IMR-90 (cell line): ENCODE measurements around the gene KLHL13. TPM values are rescaled to one million over a fixed set of nuclear protein-coding genes. Genes with fewer than 3 reads are reported as not detected.

ENCODE experiments used
- ATAC-seq: fragments of 200-7000 bp; cut with Tn5 transposase; 2 replicates; pipeline ENCODE4 v1.9.1; 2020; ENCODE audit warnings: low read depth, mild to moderate bottlenecking, moderate library complexity
- BruUV-seq: library from RNA; stranded (reverse); fragments of 400-500 nt; replicated peaks from 2 replicates; lab custom pipeline; 2021; lab: Mats Ljungman, UMichigan
- CTCF ChIA-PET: fragments of 300-600 bp; formaldehyde crosslinking; extraction: SDS; loops from one replicate; lab custom pipeline; 2021; ENCODE audit warnings: antibody characterized with exemption; lab: Yijun Ruan, JAX
- POLR2A ChIA-PET: fragments of 300-600 bp; sonication (Branson Sonifier 250); formaldehyde crosslinking; loops from one replicate; lab custom pipeline; 2022; ENCODE audit warnings: antibody characterized with exemption; ENCODE audit not compliant: unreplicated experiment; lab: Charles Lee
- DNase-seq: peaks from one replicate; pipeline ENCODE4 v3.0.0; 2013
- H2AFZ ChIP-seq: replicated peaks from 2 replicates; pipeline ENCODE3; 2013; ENCODE audit warnings: low read length, mild to moderate bottlenecking; ENCODE audit not compliant: poor library complexity
- H2AK5ac ChIP-seq: 2 replicates; pipeline ENCODE4 v1.6.1; 2013; ENCODE audit warnings: low read depth, low read length, inconsistent platforms
- H2AK9ac ChIP-seq: replicated peaks from 2 replicates; pipeline ENCODE3; 2013; ENCODE audit warnings: mild to moderate bottlenecking, low read depth, low read length, moderate library complexity; ENCODE audit not compliant: poor library complexity
- H2BK120ac ChIP-seq: 2 replicates; pipeline ENCODE4 v1.6.1; 2013; ENCODE audit warnings: low read depth, low read length, inconsistent platforms
- H2BK15ac ChIP-seq: 3 replicates; pipeline ENCODE4 v1.6.1; 2013; ENCODE audit warnings: low read depth, low read length, inconsistent platforms
- H2BK20ac ChIP-seq: 2 replicates; pipeline ENCODE4 v1.6.1; 2013; ENCODE audit warnings: low read depth, mild to moderate bottlenecking, inconsistent platforms, low read length, moderate library complexity
- H2BK5ac ChIP-seq: 2 replicates; pipeline ENCODE4 v1.6.1; 2013; ENCODE audit warnings: mild to moderate bottlenecking, low read depth, low read length, inconsistent platforms; ENCODE audit not compliant: poor library complexity, severe bottlenecking
- H3K14ac ChIP-seq: replicated peaks from 2 replicates; pipeline ENCODE4 v1.6.1; 2013; ENCODE audit warnings: low read depth, low read length, inconsistent platforms
- H3K18ac ChIP-seq: 2 replicates; pipeline ENCODE4 v1.6.1; 2013; ENCODE audit warnings: low read depth, low read length, control low read depth
- H3K23ac ChIP-seq: 2 replicates; pipeline ENCODE4 v1.6.1; 2013; ENCODE audit warnings: low read depth, low read length, inconsistent platforms
- H3K27ac ChIP-seq: 2 replicates; pipeline ENCODE4 v1.5.1; 2013; ENCODE audit warnings: mild to moderate bottlenecking, control low read depth, low read length; ENCODE audit not compliant: insufficient read depth
- H3K27me3 ChIP-seq: 2 replicates; pipeline ENCODE4 v1.6.1; 2013; ENCODE audit warnings: low read length; ENCODE audit not compliant: control insufficient read depth, insufficient read depth
- H3K36me3 ChIP-seq: 2 replicates; pipeline ENCODE4 v1.6.1; 2013; ENCODE audit warnings: low read length, mixed read lengths; ENCODE audit not compliant: control insufficient read depth, insufficient read depth
- H3K4ac ChIP-seq: 2 replicates; pipeline ENCODE4 v1.6.1; 2013; ENCODE audit warnings: low read depth, low read length, inconsistent platforms
- H3K4me1 ChIP-seq: 2 replicates; pipeline ENCODE4 v1.6.1; 2013; ENCODE audit warnings: low read length, mixed read lengths; ENCODE audit not compliant: control insufficient read depth, insufficient read depth
- H3K4me2 ChIP-seq: 2 replicates; pipeline ENCODE4 v1.6.1; 2013; ENCODE audit warnings: low read depth, mild to moderate bottlenecking, control low read depth, low read length, moderate library complexity
- H3K4me3 ChIP-seq: 2 replicates; pipeline ENCODE4 v1.5.1; 2013; ENCODE audit warnings: low read depth, mild to moderate bottlenecking, control low read depth, low read length, moderate library complexity; ENCODE audit not compliant: insufficient read depth
- H3K56ac ChIP-seq: 2 replicates; pipeline ENCODE4 v1.6.1; 2013; ENCODE audit warnings: low read length, inconsistent platforms; ENCODE audit not compliant: insufficient read depth; ENCODE audit errors: extremely low read depth
- H3K79me1 ChIP-seq, 2 experiments: 2 replicates each; pipeline ENCODE4 v1.6.1; 2013; ENCODE audit warnings: low read length in 2 of 2, inconsistent platforms in 1 of 2, low read depth in 1 of 2
- H3K9ac ChIP-seq: 2 replicates; pipeline ENCODE4 v1.6.1; 2013; ENCODE audit warnings: low read depth, low read length, control low read depth
- H3K9me1 ChIP-seq: 2 replicates; pipeline ENCODE4 v1.6.1; 2013; ENCODE audit warnings: low read length, inconsistent platforms; ENCODE audit not compliant: insufficient read depth
- H3K9me3 ChIP-seq: 2 replicates; pipeline ENCODE4 v1.6.1; 2013; ENCODE audit warnings: low read length; ENCODE audit not compliant: control insufficient read depth, insufficient read depth
- H4K20me1 ChIP-seq: 2 replicates; pipeline ENCODE4 v1.6.1; 2013; ENCODE audit warnings: low read length, inconsistent platforms; ENCODE audit not compliant: insufficient read depth
- H4K5ac ChIP-seq: 2 replicates; pipeline ENCODE4 v1.6.1; 2013; ENCODE audit warnings: mild to moderate bottlenecking, low read depth, low read length, control low read depth
- H4K8ac ChIP-seq, 2 experiments: 2 replicates each; pipeline ENCODE4 v1.6.1; 2013; ENCODE audit warnings: low read depth in 2 of 2, low read length in 2 of 2, control low read depth in 1 of 2, inconsistent platforms in 1 of 2
- H4K91ac ChIP-seq: 2 replicates; pipeline ENCODE4 v1.6.1; 2013; ENCODE audit warnings: low read depth, low read length, inconsistent platforms; ENCODE audit not compliant: insufficient read depth
- BHLHE40 ChIP-seq: fragments of 150-350 bp; IDR thresholded peaks from 2 replicates; pipeline ENCODE4 v1.6.1; 2016; ENCODE audit warnings: mild to moderate bottlenecking, low read depth, low read length
- CHD1 ChIP-seq: IDR thresholded peaks from 2 replicates; pipeline ENCODE4 v1.6.1; 2012; ENCODE audit warnings: low read depth, low read length, improper control_type of control experiment
- CTCF ChIP-seq: conservative IDR thresholded peaks from 2 replicates; pipeline ENCODE4 v1.5.1; 2012; ENCODE audit warnings: mild to moderate bottlenecking, low read depth, low read length, improper control_type of control experiment
- FOS ChIP-seq: fragments of 150-350 bp; IDR thresholded peaks from 2 replicates; pipeline ENCODE4 v1.6.1; 2016; ENCODE audit warnings: low read depth, low read length
- MAFK ChIP-seq: IDR thresholded peaks from 2 replicates; pipeline ENCODE4 v1.6.1; 2012; ENCODE audit warnings: low read depth, low read length, improper control_type of control experiment
- MAZ ChIP-seq: IDR thresholded peaks from 2 replicates; pipeline ENCODE4 v1.6.1; 2012; ENCODE audit warnings: low read depth, mild to moderate bottlenecking, low read length, improper control_type of control experiment, moderate library complexity, borderline replicate concordance
- MXI1 ChIP-seq: IDR thresholded peaks from 2 replicates; pipeline ENCODE4 v1.6.1; 2012; ENCODE audit warnings: low read depth, mild to moderate bottlenecking, low read length, moderate library complexity, borderline replicate concordance
- NFE2L2 ChIP-seq: fragments of 150-350 bp; IDR thresholded peaks from 2 replicates; pipeline ENCODE4 v1.6.1; 2016; ENCODE audit warnings: low read depth, mild to moderate bottlenecking, low read length
- POLR2A ChIP-seq: IDR thresholded peaks from 2 replicates; pipeline ENCODE4 v1.6.1; 2012; ENCODE audit warnings: mild to moderate bottlenecking, low read depth, low read length
- RAD21 ChIP-seq: IDR thresholded peaks from 2 replicates; pipeline ENCODE4 v1.6.1; 2012; ENCODE audit warnings: low read length, improper control_type of control experiment
- RCOR1 ChIP-seq: IDR thresholded peaks from 2 replicates; pipeline ENCODE4 v1.6.1; 2012; ENCODE audit warnings: mild to moderate bottlenecking, low read length, improper control_type of control experiment; ENCODE audit not compliant: insufficient replicate concordance
- RFX5 ChIP-seq: IDR thresholded peaks from 2 replicates; pipeline ENCODE4 v1.8.0; 2012; ENCODE audit warnings: low read depth, mild to moderate bottlenecking, low read length, moderate library complexity
- SMC3 ChIP-seq: fragments of 150-350 bp; IDR thresholded peaks from 2 replicates; pipeline ENCODE4 v1.6.1; 2016; ENCODE audit warnings: low read depth, mild to moderate bottlenecking, antibody characterized with exemption, low read length, moderate library complexity
- USF2 ChIP-seq: fragments of 150-350 bp; IDR thresholded peaks from 2 replicates; pipeline ENCODE4 v1.6.1; 2017; ENCODE audit warnings: mild to moderate bottlenecking, antibody characterized with exemption, low read length, low read depth
- WGBS, 2 experiments: methylation state at CpG; one replicate each; pipeline versions ENCODE4 v1.1.5 to v1.1.7; 2013; ENCODE audit warnings: missing lambda C conversion rate in 2 of 2; ENCODE audit not compliant: insufficient read length in 1 of 2; ENCODE audit errors: extremely low coverage in 2 of 2; 5-methylcytosine and 5-hydroxymethylcytosine counted together
- dilution Hi-C: fragments of 300-500 bp; cut with HindIII; formaldehyde crosslinking; loops from one replicate; pipeline ENCODE4 v1.14.3; 2018; ENCODE audit warnings: low sequenced_read_pairs; ENCODE audit not compliant: unreplicated experiment
- in situ Hi-C: fragments of 300-500 bp; cut with MboI; formaldehyde crosslinking; loops from 3 replicates; pipeline ENCODE4 v1.14.3; 2019; ENCODE audit warnings: low sequenced_read_pairs, inconsistent platforms, mixed read lengths
- intact Hi-C: fragments of 100-400 bp; cut with micrococcal nuclease; formaldehyde crosslinking; loops from 2 replicates; pipeline ENCODE4 v1.10.0; 2022
- polyA plus RNA-seq, 3 experiments: library from polyadenylated mRNA; depleted of rRNA; stranded (reverse); fragments of >200 nt; gene quantifications; 2 replicates each; pipeline ENCODE4 v1.2.3, GENCODE V29; 2012; ENCODE audit warnings: low replicate concordance in 1 of 3
- total RNA-seq: library from RNA; depleted of rRNA; stranded (reverse); fragments of >200 nt; gene quantifications from 2 replicates; pipeline ENCODE4 v1.2.3, GENCODE V29; 2012
- TF ChIP-seq, protein P1 (sequence below): fragments of 150-350 bp; IDR thresholded peaks from 2 replicates; pipeline ENCODE4 v1.6.1; 2016; ENCODE audit warnings: low read depth, mild to moderate bottlenecking, low read length, moderate library complexity, borderline replicate concordance

KLHL13 gene
- total and polyA plus RNA-seq, 2 of the 4 experiments (the other 2 are of a cell fraction): 4.0 to 12.5 TPM

DNA sequence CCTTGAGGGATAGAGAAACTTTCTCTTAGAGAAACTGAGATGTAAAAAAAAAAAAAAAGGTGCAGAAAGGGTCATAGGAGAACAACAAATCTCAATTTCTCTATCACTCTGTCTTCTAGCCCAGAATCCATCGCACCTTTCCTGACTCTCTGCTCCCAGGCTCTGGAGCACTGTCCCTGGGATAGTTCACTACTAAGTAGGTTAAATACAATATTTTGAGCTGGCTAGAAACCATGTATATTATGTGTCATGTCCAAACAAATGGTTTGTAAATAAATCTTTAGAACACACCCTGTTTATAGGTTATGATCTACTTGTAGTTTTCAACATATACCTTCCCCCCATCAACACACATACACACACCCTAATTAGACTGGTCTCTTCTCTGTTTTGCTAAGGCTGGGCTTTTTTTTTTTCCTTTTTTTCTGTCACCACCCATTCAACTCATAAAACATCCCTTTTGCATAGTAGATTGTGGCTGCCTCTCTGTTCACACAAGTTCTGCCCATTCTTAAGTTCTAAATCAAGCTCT is 124.4 kb downstream of the KLHL13 start:
- no peak overlapping the region for H4K5ac ChIP-seq
- H3K56ac ChIP-seq: no peak overlapping the region
- H2BK5ac ChIP-seq: no peak overlapping the region
- ATAC-seq (no peak), DNase-seq (no peak)
- no peak overlapping the region for H4K91ac ChIP-seq
- no peaks in the 10 kb centered on the region for H4K20me1 ChIP-seq
- H3K9me1 ChIP-seq: no peaks in the 10 kb centered on the region
- no peak overlapping the region for H3K14ac ChIP-seq
- no peak overlapping the region for H3K4me3 ChIP-seq
- no peak overlapping the region for H2AFZ ChIP-seq
- no peak overlapping the region for H2AK9ac ChIP-seq
- intact Hi-C loops: no loop called here
- H4K8ac ChIP-seq: no peak overlapping the region
- no peak overlapping the region for H3K4me2 ChIP-seq
- no peak overlapping the region for H3K4ac ChIP-seq
- no peak overlapping the region for H3K9ac ChIP-seq
- H3K4me1 ChIP-seq: peaks cover 2% of the 10 kb centered on the region; the same call in 1 of the 2 replicates
- no peak overlapping the region for H3K27ac ChIP-seq
- ChIA-PET POLR2A (no interaction called here), CTCF (interaction anchor here (1.3 kb wide), 1 partner anchor 263 kb away, joined by 3 read pairs; no protein-coding TSS in a partner anchor)
- no peaks in the 10 kb centered on the region for H3K9me3 ChIP-seq
- H2BK15ac ChIP-seq: no peak overlapping the region
- no peak overlapping the region for H2AK5ac ChIP-seq
- TF ChIP-seq MAFK: no peak
- TF ChIP-seq NFE2L2: no peak
- no peak for TF ChIP-seq RFX5
- no peak for TF ChIP-seq POLR2A
- TF ChIP-seq SMC3: no peak
- TF ChIP-seq MXI1: no peak
- no peak for TF ChIP-seq USF2
- no peak for TF ChIP-seq RAD21
- no peak for TF ChIP-seq MAZ
- no peak for TF ChIP-seq BHLHE40
- no peak for TF ChIP-seq CHD1
- TF ChIP-seq RCOR1: no peak
- TF ChIP-seq FOS: no peak
- TF ChIP-seq CTCF: no peak
- TF ChIP-seq, protein P1, sequence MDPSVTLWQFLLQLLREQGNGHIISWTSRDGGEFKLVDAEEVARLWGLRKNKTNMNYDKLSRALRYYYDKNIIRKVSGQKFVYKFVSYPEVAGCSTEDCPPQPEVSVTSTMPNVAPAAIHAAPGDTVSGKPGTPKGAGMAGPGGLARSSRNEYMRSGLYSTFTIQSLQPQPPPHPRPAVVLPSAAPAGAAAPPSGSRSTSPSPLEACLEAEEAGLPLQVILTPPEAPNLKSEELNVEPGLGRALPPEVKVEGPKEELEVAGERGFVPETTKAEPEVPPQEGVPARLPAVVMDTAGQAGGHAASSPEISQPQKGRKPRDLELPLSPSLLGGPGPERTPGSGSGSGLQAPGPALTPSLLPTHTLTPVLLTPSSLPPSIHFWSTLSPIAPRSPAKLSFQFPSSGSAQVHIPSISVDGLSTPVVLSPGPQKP: no peak
- H3K27me3 ChIP-seq: no peaks in the 10 kb centered on the region
- no peak overlapping the region for H2BK120ac ChIP-seq
- no peak overlapping the region for H3K18ac ChIP-seq
- BruUV-seq: no TSS peak
- dilution Hi-C loops: no loop called here
- H2BK20ac ChIP-seq: peak overlapping the region; percentile 29; the same call in 1 of the 2 replicates
- H3K79me1 ChIP-seq: no peaks in the 10 kb centered on the region
- no peak overlapping the region for H3K23ac ChIP-seq
- H3K36me3 ChIP-seq: no peaks in the 10 kb centered on the region
- no CpG with 5 or more reads among the region's 1 CpG for WGBS, 2 experiments
- in situ Hi-C loops: loop anchor here (10.0 kb wide), 1 partner anchor 263 kb away; no protein-coding TSS in a partner anchor
